ENCODE results near the gene PARVB. TPM values are rescaled to one million over a fixed set of nuclear protein-coding genes. Genes with fewer than 3 reads are reported as not detected.

The PARVB gene
- total and polyA plus RNA-seq, 2 of the 8 experiments (the other 6 are each of a cell fraction or from before 2014, with no cell fraction given) = 14.5 to 18.6 TPM

GRCh38 chr22:44184006-44184405 is 159.9 kb downstream of the PARVB start (continued):
- TF ChIP-seq SIX5 (IDR thresholded peaks at IDR 0.05; ENCODE audit: low read depth, low read length) = no peak
- no peak for TF ChIP-seq PHF8 (conservative IDR thresholded peaks at IDR 0.05; ENCODE audit: low read depth, low read length)
- TF ChIP-seq TAF7 (optimal IDR thresholded peaks at IDR 0.05; ENCODE audit: borderline replicate concordance, low read depth, low read length) = no peak
- TF ChIP-seq SP4 (IDR thresholded peaks at IDR 0.05; ENCODE audit: low read length) = no peak
- no peak for TF ChIP-seq BACH1 (IDR thresholded peaks at IDR 0.05; ENCODE audit: low read length)
- TF ChIP-seq TEAD4 (IDR thresholded peaks at IDR 0.05; ENCODE audit: low read depth, low read length) = no peak
- no peak for TF ChIP-seq MAFK (IDR thresholded peaks at IDR 0.05; ENCODE audit: low read depth, low read length)
